Astrocyte (in vitro differentiated cells and primary cell): Measurements from ENCODE around the gene PTPN14. TPM values are rescaled to one million over a fixed set of nuclear protein-coding genes. Genes with fewer than 3 reads are reported as not detected.
"Not testable (repeated sequence)": the region's sequence is repeated elsewhere in the genome, so short reads cannot be mapped to it uniquely, and the experiment has no call there.

Experiments
- DNase-seq: peaks from one replicate; pipeline ENCODE4 v3.0.0-alpha.2; 2010; ENCODE audit warnings: low read depth
- FAIRE-seq: peaks from 2 replicates; lab custom pipeline; 2011; peaks lifted over from hg19 to GRCh38; lab: Jason Lieb, UNC
- H2AFZ ChIP-seq: 2 replicates; pipeline ENCODE4 v1.6.0; 2012; ENCODE audit warnings: low read depth, low read length, inconsistent platforms
- H3K27ac ChIP-seq: 2 replicates; pipeline ENCODE4 v1.5.1; 2011; ENCODE audit warnings: low read depth, low read length, inconsistent platforms
- H3K27me3 ChIP-seq: 2 replicates; pipeline ENCODE4 v1.6.0; 2011; ENCODE audit warnings: low read length, inconsistent platforms; ENCODE audit not compliant: insufficient read depth
- H3K36me3 ChIP-seq: 2 replicates; pipeline ENCODE4 v1.5.1; 2011; ENCODE audit warnings: low read length, inconsistent platforms; ENCODE audit not compliant: insufficient read depth
- H3K4me1 ChIP-seq: 2 replicates; pipeline ENCODE4 v1.5.1; 2011; ENCODE audit warnings: low read length, inconsistent platforms; ENCODE audit not compliant: insufficient read depth
- H3K4me2 ChIP-seq: 2 replicates; pipeline ENCODE4 v1.6.0; 2012; ENCODE audit warnings: low read length, inconsistent platforms
- H3K4me3 ChIP-seq: 2 replicates; pipeline ENCODE4 v1.5.1; 2011; ENCODE audit warnings: low read depth, mild to moderate bottlenecking, low read length, inconsistent platforms; ENCODE audit not compliant: insufficient read depth
- H3K79me2 ChIP-seq: 2 replicates; pipeline ENCODE4 v1.6.0; 2012; ENCODE audit warnings: mild to moderate bottlenecking, low read length, inconsistent platforms; ENCODE audit not compliant: insufficient read depth
- H3K9ac ChIP-seq: 2 replicates; pipeline ENCODE4 v1.6.0; 2012; ENCODE audit warnings: mild to moderate bottlenecking, low read length, inconsistent platforms
- H3K9me3 ChIP-seq: 2 replicates; pipeline ENCODE4 v1.5.1; 2012; ENCODE audit warnings: low read depth, mild to moderate bottlenecking, low read length, inconsistent platforms; ENCODE audit not compliant: insufficient read depth
- H4K20me1 ChIP-seq: 2 replicates; pipeline ENCODE4 v1.6.0; 2012; ENCODE audit warnings: low read length, inconsistent platforms; ENCODE audit not compliant: insufficient read depth
- H3K27ac Mint-ChIP-seq: one replicate; pipeline ENCODE4 v1.8.0; 2021; ENCODE audit warnings: mild to moderate bottlenecking, mixed read lengths; ENCODE audit not compliant: unreplicated experiment
- H3K27me3 Mint-ChIP-seq: one replicate; pipeline ENCODE4 v1.8.0; 2021; ENCODE audit warnings: low read depth, mixed read lengths; ENCODE audit not compliant: unreplicated experiment
- H3K36me3 Mint-ChIP-seq: one replicate; pipeline ENCODE4 v1.8.0; 2021; ENCODE audit warnings: low read depth, mixed read lengths; ENCODE audit not compliant: unreplicated experiment
- H3K4me1 Mint-ChIP-seq: one replicate; pipeline ENCODE4 v1.8.0; 2021; ENCODE audit warnings: low read depth, mixed read lengths; ENCODE audit not compliant: unreplicated experiment
- H3K4me3 Mint-ChIP-seq: one replicate; pipeline ENCODE4 v1.8.0; 2021; ENCODE audit warnings: mild to moderate bottlenecking, moderate library complexity, mixed read lengths; ENCODE audit not compliant: unreplicated experiment
- H3K9me3 Mint-ChIP-seq: one replicate; pipeline ENCODE4 v1.8.0; 2021; ENCODE audit warnings: mild to moderate bottlenecking, mixed read lengths; ENCODE audit not compliant: unreplicated experiment
- EZH2 ChIP-seq: IDR thresholded peaks from 2 replicates; pipeline ENCODE4 v1.6.1; 2012; ENCODE audit warnings: mild to moderate bottlenecking, low read length, inconsistent platforms; ENCODE audit not compliant: insufficient read depth
- total RNA-seq: library from RNA; stranded (reverse); gene quantifications from 2 replicates; pipeline ENCODE4 v1.2.1, GENCODE V29; 2021
- TF ChIP-seq, protein P1 (sequence below): IDR thresholded peaks from 2 replicates; pipeline ENCODE4 v1.5.1; 2011; ENCODE audit warnings: low read depth, mild to moderate bottlenecking, inconsistent platforms, low read length, moderate library complexity; ENCODE audit not compliant: insufficient read depth

Gene PTPN14
- total RNA-seq, 1 donor from 2014 or later = 177 TPM

DNA sequence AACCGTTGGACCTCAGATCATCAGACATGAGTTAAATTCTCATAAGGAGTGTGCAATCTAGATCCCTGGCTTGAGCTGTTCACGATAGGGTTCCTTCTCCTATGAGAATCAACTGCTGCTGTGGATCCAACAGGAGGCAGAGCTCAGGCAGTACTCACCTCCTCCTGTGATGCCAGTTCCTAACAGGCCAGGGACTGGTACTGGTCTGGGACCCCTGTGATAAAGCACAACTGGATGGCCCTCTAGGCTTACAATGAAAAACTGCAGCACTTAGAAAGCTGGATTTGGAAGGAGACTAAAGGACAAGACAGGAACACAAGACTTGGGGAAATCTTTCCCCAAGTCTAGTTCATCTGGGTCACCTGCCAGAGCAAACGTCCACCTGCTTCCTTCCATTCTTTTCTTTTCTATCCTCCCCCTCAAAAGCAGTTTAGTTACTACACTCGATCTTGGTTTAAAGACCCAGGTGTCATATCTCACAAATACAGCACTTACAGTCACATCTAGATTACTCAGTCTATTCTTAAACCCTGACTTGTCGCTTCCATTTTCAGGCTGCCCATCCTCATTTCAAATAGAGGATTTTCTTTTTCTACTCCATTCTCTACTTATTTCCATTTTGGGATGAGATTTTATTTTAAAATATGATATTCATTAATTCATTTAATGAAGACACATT lies 59.8 kb downstream of the PTPN14 start:
- Mint-ChIP-seq H3K4me1 (peaks cover 64% of the 10 kb centered on the region), H3K4me3 (no peak overlapping the region)
- FAIRE-seq = no peak

DNA sequence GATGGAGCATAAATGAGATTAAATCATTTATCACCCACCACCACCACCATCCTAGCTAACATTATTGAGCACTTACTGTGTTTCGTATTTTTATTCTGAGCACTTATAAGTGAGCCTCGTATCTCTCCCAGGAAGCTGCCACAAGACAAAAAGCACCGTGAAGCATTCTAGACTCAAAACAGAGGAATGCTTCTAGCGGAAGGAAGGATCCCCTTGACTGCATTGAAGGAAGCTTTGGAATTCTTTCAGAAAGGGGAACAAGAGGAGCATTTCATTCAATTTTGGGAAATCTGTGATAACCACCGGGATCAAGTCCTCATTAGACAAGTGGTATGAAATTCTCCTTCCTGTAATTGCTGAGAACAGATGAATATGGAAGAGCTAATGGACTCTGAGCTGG lies 66.3 kb downstream of the PTPN14 start:
- FAIRE-seq (no peak), DNase-seq (no peak)
- H3K9me3 Mint-ChIP-seq = no peaks in the 10 kb centered on the region
- TF ChIP-seq, protein P1, sequence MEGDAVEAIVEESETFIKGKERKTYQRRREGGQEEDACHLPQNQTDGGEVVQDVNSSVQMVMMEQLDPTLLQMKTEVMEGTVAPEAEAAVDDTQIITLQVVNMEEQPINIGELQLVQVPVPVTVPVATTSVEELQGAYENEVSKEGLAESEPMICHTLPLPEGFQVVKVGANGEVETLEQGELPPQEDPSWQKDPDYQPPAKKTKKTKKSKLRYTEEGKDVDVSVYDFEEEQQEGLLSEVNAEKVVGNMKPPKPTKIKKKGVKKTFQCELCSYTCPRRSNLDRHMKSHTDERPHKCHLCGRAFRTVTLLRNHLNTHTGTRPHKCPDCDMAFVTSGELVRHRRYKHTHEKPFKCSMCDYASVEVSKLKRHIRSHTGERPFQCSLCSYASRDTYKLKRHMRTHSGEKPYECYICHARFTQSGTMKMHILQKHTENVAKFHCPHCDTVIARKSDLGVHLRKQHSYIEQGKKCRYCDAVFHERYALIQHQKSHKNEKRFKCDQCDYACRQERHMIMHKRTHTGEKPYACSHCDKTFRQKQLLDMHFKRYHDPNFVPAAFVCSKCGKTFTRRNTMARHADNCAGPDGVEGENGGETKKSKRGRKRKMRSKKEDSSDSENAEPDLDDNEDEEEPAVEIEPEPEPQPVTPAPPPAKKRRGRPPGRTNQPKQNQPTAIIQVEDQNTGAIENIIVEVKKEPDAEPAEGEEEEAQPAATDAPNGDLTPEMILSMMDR = no peak
- no peak for TF ChIP-seq EZH2
- peaks cover 96% of the 10 kb centered on the region for H3K79me2 ChIP-seq
- H4K20me1 ChIP-seq = peaks cover 70% of the 10 kb centered on the region
- no peak overlapping the region for H3K9ac ChIP-seq
- no peaks in the 10 kb centered on the region for H3K27me3 Mint-ChIP-seq
- H3K4me1 Mint-ChIP-seq = peaks cover 43% of the 10 kb centered on the region
- H3K27me3 ChIP-seq = no peaks in the 10 kb centered on the region
- H2AFZ ChIP-seq = no peak overlapping the region
- no peak overlapping the region for H3K27ac Mint-ChIP-seq
- H3K9me3 ChIP-seq = no peaks in the 10 kb centered on the region
- no peak overlapping the region for H3K4me3 ChIP-seq
- no peak overlapping the region for H3K27ac ChIP-seq
- H3K36me3 Mint-ChIP-seq = peaks cover 12% of the 10 kb centered on the region
- H3K4me2 ChIP-seq = no peak overlapping the region
- H3K36me3 ChIP-seq = peaks cover 6% of the 10 kb centered on the region
- H3K4me1 ChIP-seq = no peaks in the 10 kb centered on the region
- H3K4me3 Mint-ChIP-seq = no peak overlapping the region

More for the DNA sequence above, 59.8 kb downstream of the PTPN14 start:
- peaks cover 20% of the 10 kb centered on the region for H3K4me1 ChIP-seq
- Mint-ChIP-seq H3K27ac (peak overlapping the region; percentile 8), H3K27me3 (no peaks in the 10 kb centered on the region), H3K9me3 (no peaks in the 10 kb centered on the region), H3K36me3 (peaks cover 3% of the 10 kb centered on the region)
- no peak overlapping the region for H3K9ac ChIP-seq
- TF ChIP-seq EZH2 = no peak
- TF ChIP-seq, protein P1 = no peak
- H2AFZ ChIP-seq = no peak overlapping the region
- H3K9me3 ChIP-seq = no peaks in the 10 kb centered on the region
- no peaks in the 10 kb centered on the region for H3K27me3 ChIP-seq
- H3K4me2 ChIP-seq = no peak overlapping the region
- peaks cover 84% of the 10 kb centered on the region for H4K20me1 ChIP-seq
- H3K4me3 ChIP-seq = no peak overlapping the region
- H3K79me2 ChIP-seq = peaks cover 98% of the 10 kb centered on the region
- H3K36me3 ChIP-seq = no peaks in the 10 kb centered on the region
- H3K27ac ChIP-seq = peak overlapping the region; percentile 74
- DNase-seq = no peak

DNA sequence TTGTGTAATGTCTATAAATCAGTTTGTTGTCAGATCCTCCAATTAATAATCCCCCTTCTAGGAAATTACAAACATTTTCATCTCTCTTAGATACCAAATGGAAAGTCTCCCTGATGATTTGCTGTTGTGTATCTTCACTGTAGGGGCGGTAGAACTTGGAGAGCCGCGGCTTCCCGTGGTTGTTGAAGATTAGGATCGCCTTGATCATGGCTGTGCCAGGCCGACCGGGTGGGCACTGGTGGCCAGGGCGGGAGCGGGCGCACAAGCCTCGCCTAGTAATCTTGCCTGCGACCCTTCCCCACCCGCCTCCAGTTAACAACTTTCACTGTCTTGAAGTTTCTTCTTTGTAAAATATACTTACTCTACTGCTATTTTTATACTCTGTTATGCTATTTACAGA lies 68.2 kb downstream of the PTPN14 start:
- not testable (repeated sequence) for H3K36me3 ChIP-seq, H3K4me3 ChIP-seq, H2AFZ ChIP-seq, H3K27ac ChIP-seq, H3K9ac ChIP-seq, H3K27ac Mint-ChIP-seq, H3K27me3 Mint-ChIP-seq, H3K4me1 ChIP-seq, H3K4me2 ChIP-seq, DNase-seq, H3K9me3 ChIP-seq, FAIRE-seq, H3K9me3 Mint-ChIP-seq, H3K4me3 Mint-ChIP-seq, H3K27me3 ChIP-seq
- peaks cover 51% of the 10 kb centered on the region for H4K20me1 ChIP-seq
- H3K36me3 Mint-ChIP-seq = peaks cover 12% of the 10 kb centered on the region
- peaks cover 96% of the 10 kb centered on the region for H3K79me2 ChIP-seq
- peaks cover 36% of the 10 kb centered on the region for H3K4me1 Mint-ChIP-seq

DNA sequence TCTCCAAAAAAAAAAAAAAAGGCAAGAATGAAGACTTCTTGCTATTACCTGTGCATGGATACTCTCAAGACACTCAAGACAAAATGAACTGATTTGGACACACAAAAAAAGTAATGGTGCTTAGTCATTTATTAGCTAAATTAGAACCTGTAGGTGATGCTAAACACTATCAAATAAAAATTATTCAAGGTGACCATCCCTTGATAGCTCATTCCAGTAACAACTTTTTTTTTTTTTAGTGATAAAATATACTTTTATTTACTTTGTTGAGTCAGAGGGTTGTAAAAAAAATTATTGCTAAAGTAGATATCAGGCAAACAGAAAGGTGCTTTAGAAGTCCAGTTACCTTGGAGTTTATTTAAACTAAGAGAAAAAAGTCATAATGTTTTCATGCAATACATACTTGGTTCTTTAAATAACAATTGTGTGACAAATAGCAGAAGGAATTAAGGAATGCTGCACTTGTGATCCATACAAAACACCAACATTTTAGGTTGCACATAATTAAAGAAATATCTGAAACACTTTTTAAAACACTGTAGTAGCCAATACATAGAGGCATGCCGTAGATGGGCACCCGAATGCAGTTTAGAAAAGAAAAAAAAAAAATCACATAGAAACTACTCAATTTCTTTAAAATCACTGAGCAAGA lies 69.3 kb downstream of the PTPN14 start:
- H2AFZ ChIP-seq, H3K4me2 ChIP-seq, H3K27ac ChIP-seq, H3K9me3 ChIP-seq, H3K4me3 Mint-ChIP-seq, H3K36me3 ChIP-seq, DNase-seq, H3K9me3 Mint-ChIP-seq, H3K27ac Mint-ChIP-seq, H3K27me3 Mint-ChIP-seq, H3K4me3 ChIP-seq, H3K9ac ChIP-seq, H3K27me3 ChIP-seq: not testable (repeated sequence)
- Histone ChIP-seq H3K79me2 (peaks cover 96% of the 10 kb centered on the region), H4K20me1 (peaks cover 44% of the 10 kb centered on the region), H3K4me1 (peaks cover 11% of the 10 kb centered on the region)
- Mint-ChIP-seq H3K36me3 (peaks cover 12% of the 10 kb centered on the region), H3K4me1 (peaks cover 35% of the 10 kb centered on the region)
- peak; percentile 54 for FAIRE-seq
